VCaP (cell line): ENCODE results near the gene ISX.

ENCODE experiments used
- H3K27ac ChIP-seq: fragments of 450-650 bp; 2 replicates; pipeline ENCODE4 v1.5.1; 2017
- TF ChIP-seq, protein P1 (sequence below): fragments of 450-650 bp; conservative IDR thresholded peaks from 2 replicates; pipeline ENCODE4 v1.5.1; 2017; ENCODE audit warnings: mild to moderate bottlenecking, moderate library complexity

ISX gene

DNA sequence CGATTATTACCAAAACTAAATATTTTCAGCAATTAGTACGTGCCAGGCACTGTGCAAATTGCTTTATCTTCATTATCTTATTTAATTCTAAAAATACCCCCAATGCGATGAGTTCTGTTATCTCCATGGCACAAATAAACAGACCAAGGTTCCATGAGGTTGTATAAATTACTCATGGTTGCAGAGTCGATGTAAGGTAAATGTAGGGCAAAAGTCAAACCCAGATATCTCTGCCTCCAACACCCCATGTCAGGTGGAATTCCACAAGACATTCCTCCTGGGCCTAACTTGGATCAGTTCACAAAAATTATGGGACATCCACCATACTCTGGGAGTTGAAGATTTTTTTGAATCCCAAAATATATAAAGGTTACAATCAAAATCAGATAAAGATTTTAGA lies 43.7 kb downstream of the ISX start:
- no peak overlapping the region for H3K27ac ChIP-seq
- TF ChIP-seq, protein P1, sequence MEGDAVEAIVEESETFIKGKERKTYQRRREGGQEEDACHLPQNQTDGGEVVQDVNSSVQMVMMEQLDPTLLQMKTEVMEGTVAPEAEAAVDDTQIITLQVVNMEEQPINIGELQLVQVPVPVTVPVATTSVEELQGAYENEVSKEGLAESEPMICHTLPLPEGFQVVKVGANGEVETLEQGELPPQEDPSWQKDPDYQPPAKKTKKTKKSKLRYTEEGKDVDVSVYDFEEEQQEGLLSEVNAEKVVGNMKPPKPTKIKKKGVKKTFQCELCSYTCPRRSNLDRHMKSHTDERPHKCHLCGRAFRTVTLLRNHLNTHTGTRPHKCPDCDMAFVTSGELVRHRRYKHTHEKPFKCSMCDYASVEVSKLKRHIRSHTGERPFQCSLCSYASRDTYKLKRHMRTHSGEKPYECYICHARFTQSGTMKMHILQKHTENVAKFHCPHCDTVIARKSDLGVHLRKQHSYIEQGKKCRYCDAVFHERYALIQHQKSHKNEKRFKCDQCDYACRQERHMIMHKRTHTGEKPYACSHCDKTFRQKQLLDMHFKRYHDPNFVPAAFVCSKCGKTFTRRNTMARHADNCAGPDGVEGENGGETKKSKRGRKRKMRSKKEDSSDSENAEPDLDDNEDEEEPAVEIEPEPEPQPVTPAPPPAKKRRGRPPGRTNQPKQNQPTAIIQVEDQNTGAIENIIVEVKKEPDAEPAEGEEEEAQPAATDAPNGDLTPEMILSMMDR, result no peak

DNA sequence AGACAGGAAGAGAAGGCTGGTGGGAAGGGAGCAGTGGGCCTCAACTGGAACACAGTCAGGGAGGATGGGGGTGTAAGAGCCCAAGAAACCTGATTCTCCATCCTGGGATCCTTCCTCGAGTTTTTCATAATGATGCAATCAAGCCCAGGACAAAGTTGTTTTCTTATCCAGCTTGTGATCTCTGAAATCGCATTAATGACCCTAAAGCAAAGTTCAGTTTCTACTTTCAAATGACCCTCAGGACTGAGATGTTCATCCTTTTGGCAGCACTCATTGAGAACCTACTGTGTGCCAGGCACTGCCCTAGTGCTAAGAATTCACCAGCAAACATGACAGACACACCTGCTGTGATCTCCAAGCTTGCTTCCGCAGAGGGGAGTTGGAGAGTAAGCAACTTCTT lies 45.3 kb downstream of the ISX start:
- no peak overlapping the region for H3K27ac ChIP-seq
- TF ChIP-seq, protein P1, result no peak

DNA sequence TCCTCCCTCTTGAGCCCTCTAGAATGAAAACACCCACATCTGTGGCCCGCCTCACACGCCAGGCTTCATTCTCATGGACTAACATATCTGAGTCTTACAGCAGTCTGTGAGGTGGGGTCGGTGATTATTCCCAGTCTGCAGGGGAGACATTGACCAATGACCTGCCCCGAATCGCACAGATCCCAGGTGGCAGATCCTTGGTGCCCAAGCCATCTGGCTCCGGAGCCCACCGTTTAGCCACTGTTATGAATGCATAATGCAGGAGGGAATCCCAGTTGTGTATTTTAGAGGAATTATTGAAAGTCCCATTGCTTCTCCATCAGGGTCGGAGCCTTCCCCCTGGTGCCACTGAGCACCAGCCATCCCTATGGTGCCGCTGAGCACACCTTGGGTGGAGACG lies 47.4 kb downstream of the ISX start:
- TF ChIP-seq, protein P1, result no peak
- no peak overlapping the region for H3K27ac ChIP-seq

DNA sequence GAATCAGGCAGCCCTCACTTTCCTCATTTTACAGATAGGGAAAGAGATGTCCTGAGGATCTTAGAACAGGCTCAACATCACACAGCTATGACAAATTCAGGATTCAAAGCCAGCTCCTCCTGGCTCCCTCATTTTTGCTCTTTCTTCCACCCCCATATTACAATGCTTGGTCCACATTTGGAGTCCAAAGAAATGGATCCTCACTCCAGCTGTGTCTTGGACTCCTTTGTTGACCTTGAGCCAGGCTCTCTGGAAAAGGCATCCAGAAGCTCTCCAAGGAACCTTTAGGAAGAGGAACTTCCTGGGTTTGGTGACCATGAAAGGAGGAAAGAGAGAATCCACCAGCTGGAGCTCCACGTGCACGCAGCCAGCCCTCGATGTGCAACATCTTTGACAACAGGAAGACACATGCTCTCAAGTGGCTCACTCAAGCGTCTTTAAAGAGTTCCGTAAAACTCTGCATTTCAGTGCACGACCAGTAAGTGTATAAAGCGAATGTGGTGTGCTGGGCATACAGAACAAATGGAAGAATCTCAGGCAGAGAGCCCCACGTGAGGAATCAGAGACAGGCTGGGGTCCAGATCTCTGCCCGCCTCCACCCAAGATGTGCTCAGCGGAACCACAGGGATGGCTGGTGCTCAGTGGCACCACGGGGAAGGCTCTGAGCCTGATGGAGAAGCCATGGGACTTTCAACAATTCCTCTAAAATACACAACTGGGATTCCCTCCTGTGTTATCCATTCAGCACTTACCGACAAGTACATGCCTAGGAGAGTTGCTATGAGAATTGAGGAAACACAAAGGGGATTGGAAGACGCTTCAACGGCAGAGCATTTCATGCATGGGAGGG lies 48.4 kb downstream of the ISX start:
- TF ChIP-seq, protein P1, result no peak
- no peak overlapping the region for H3K27ac ChIP-seq

DNA sequence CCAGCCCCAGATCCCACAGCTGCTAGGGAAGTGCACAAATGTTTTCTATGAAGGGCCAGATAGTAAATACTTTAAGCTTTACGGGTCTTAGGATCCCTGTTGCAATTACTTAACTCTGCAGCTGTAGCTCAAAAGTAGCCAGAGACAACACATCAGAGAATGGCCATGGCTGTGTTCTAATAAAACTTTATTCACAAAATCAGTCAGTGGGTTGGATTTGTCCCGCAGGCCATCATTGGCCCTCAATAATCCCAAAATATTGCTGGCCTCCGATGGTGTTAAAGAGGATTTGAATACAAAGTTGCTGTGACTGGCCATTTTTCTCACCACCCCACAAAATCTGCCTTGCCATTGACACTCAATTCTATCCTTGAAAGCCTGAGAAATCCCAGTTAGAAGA lies 49.6 kb downstream of the ISX start:
- TF ChIP-seq, protein P1, result no peak
- no peak overlapping the region for H3K27ac ChIP-seq

DNA sequence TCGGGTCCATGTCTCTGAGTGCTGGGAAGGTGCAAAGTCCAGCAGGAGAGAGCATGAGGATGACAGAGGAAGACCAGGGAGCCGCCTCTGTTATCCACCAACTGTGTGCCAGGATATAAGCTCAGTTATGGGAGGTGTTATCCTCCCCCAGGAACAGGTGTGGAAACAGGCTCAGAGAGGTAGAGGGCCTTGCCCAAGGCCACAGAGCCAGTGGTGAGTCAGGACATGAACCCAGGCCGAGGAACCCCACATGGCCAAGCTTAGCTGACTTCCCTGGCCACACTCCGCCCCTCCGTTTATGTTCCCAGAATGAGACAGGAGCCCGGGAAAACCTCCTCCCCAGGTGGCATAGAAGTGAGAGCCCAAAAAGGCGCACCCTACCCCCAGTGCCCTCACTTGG lies 50.3 kb downstream of the ISX start:
- TF ChIP-seq, protein P1, result no peak
- no peak overlapping the region for H3K27ac ChIP-seq

DNA sequence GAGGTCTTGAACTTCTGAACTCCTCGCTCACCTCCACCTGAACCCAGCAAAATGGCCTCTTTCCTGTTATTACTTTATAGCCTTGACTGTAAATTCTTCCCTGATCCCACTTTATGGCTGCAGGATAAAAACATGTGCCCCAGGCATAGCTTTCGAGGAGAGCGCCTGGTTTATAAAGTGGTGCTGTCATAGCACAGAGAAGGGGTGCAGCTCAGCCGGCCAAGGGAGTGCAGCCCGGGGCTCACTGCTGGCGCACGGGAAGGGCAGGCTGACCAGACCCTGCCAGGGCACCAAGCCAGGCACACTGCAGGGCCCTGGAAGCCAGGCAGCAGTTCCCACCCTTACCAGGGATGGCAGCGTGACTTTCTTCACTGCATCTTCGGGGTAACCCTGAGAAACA lies 50.9 kb downstream of the ISX start:
- TF ChIP-seq, protein P1, result no peak
- no peak overlapping the region for H3K27ac ChIP-seq
